PC-3 (cell line): ENCODE measurements around the gene ARHGEF25. TPM values are rescaled to one million over a fixed set of nuclear protein-coding genes. Genes with fewer than 3 reads are reported as not detected.

Experiments used
- ATAC-seq: fragments of 200-7000 bp; cut with Tn5 transposase; 2 replicates; pipeline ENCODE4 v1.9.1; 2020; ENCODE audit warnings: mild to moderate bottlenecking, moderate library complexity
- BruUV-seq: library from RNA; stranded (reverse); fragments of 400-500 nt; replicated peaks from 2 replicates; lab custom pipeline; 2021; lab: Mats Ljungman, UMichigan
- CTCF ChIA-PET: fragments of 300-600 bp; sonication (Branson Sonifier 250); formaldehyde crosslinking; loops from one replicate; lab custom pipeline; 2022; ENCODE audit warnings: antibody characterized with exemption; lab: Charles Lee
- POLR2A ChIA-PET: fragments of 300-600 bp; sonication (Branson Sonifier 250); formaldehyde crosslinking; loops from one replicate; lab custom pipeline; 2022; ENCODE audit warnings: antibody characterized with exemption; ENCODE audit not compliant: unreplicated experiment; lab: Charles Lee
- DNase-seq: peaks from one replicate; pipeline ENCODE4 v3.0.0-alpha.2; 2015
- H2AFZ ChIP-seq: fragments of 300-600 bp; sonication (generic); 2 replicates; pipeline ENCODE4 v1.6.0; 2016; ENCODE audit warnings: antibody characterized with exemption, low read length
- H3F3A ChIP-seq: fragments of 300-600 bp; sonication (generic); one replicate; pipeline ENCODE4 v1.6.0; 2017; ENCODE audit warnings: antibody characterized with exemption, low read length, control low read depth, mild to moderate bottlenecking; ENCODE audit not compliant: unreplicated experiment
- H3K27ac ChIP-seq: fragments of 300-600 bp; sonication (generic); 2 replicates; pipeline ENCODE4 v1.5.1; 2016; ENCODE audit warnings: mild to moderate bottlenecking, low read length
- H3K27me3 ChIP-seq: fragments of 300-600 bp; sonication (generic); 2 replicates; pipeline ENCODE4 v1.6.1; 2016; ENCODE audit warnings: low read length, mixed read lengths
- H3K36me3 ChIP-seq: fragments of 300-600 bp; sonication (generic); 2 replicates; pipeline ENCODE4 v1.6.1; 2016; ENCODE audit warnings: low read depth, mixed run types, low read length, mixed read lengths
- H3K4me1 ChIP-seq: fragments of 300-600 bp; sonication (generic); 2 replicates; pipeline ENCODE4 v1.5.1; 2016; ENCODE audit warnings: low read length; ENCODE audit not compliant: insufficient read depth
- H3K4me2 ChIP-seq: fragments of 300-600 bp; sonication (generic); 2 replicates; pipeline ENCODE4 v1.6.0; 2016; ENCODE audit warnings: low read length
- H3K4me3 ChIP-seq: fragments of 300-600 bp; sonication (generic); 2 replicates; pipeline ENCODE4 v1.5.1; 2016; ENCODE audit warnings: mild to moderate bottlenecking, low read length, mixed read lengths
- H3K79me2 ChIP-seq: fragments of 300-600 bp; sonication (generic); 2 replicates; pipeline ENCODE4 v1.6.1; 2017; ENCODE audit warnings: low read length, mixed read lengths
- H3K9ac ChIP-seq: fragments of 300-600 bp; sonication (generic); 2 replicates; pipeline ENCODE4 v1.6.0; 2016; ENCODE audit warnings: mild to moderate bottlenecking, low read length
- H3K9me2 ChIP-seq: fragments of 300-600 bp; sonication (generic); replicated peaks from 2 replicates; pipeline ENCODE4 v1.6.1; 2016; ENCODE audit warnings: mixed run types, low read length, mixed read lengths
- H3K9me3 ChIP-seq: fragments of 300-600 bp; sonication (generic); 2 replicates; pipeline ENCODE4 v1.6.1; 2016; ENCODE audit warnings: low read length, mixed read lengths
- H4K20me1 ChIP-seq: fragments of 300-600 bp; sonication (generic); 2 replicates; pipeline ENCODE4 v1.6.1; 2016; ENCODE audit warnings: low read length, mixed read lengths
- EZH2 ChIP-seq: fragments of 300-600 bp; sonication (generic); IDR thresholded peaks from one replicate; pipeline ENCODE4 v1.6.1; 2017; ENCODE audit warnings: antibody characterized with exemption, mild to moderate bottlenecking, low read length; ENCODE audit not compliant: unreplicated experiment
- EZH2phosphoT487 ChIP-seq: fragments of 300-600 bp; sonication (generic); IDR thresholded peaks from 2 replicates; pipeline ENCODE4 v1.6.1; 2018; ENCODE audit warnings: mild to moderate bottlenecking, antibody characterized with exemption, low read length, borderline replicate concordance
- intact Hi-C: fragments of 100-400 bp; cut with micrococcal nuclease; formaldehyde crosslinking; loops from 2 replicates; pipeline ENCODE4 v1.9.0; 2023
- total RNA-seq: library from RNA; depleted of rRNA; stranded (reverse); fragments of >200 nt; gene quantifications from 2 replicates; pipeline ENCODE4 v1.2.3, GENCODE V29; 2014
- TF ChIP-seq, protein P1 (sequence below): fragments of 300-600 bp; sonication (generic); conservative IDR thresholded peaks from 2 replicates; pipeline ENCODE4 v1.5.1; 2017; ENCODE audit warnings: antibody characterized with exemption, low read depth, mild to moderate bottlenecking, low read length

The ARHGEF25 gene
- total RNA-seq, 1 experiment from 2014 or later: 10.0 TPM

DNA sequence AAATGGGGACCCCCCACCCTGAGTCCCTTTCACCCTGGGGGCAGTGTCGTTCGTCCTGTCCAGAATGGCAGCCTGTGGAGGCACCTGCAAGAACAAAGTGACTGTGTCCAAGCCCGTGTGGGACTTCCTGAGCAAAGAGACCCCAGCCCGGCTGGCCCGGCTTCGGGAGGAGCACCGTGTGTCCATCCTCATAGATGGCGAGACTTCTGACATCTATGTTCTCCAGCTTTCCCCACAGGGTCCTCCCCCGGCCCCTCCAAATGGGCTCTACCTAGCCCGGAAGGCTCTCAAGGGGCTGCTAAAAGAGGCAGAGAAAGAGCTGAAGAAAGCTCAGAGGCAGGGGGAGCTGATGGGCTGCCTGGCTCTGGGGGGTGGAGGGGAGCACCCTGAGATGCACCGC lies 4.4 kb upstream of the ARHGEF25 start:
- no TSS peak for BruUV-seq
- no peak for TF ChIP-seq EZH2phosphoT487
- TF ChIP-seq EZH2: no peak
- TF ChIP-seq, protein P1, sequence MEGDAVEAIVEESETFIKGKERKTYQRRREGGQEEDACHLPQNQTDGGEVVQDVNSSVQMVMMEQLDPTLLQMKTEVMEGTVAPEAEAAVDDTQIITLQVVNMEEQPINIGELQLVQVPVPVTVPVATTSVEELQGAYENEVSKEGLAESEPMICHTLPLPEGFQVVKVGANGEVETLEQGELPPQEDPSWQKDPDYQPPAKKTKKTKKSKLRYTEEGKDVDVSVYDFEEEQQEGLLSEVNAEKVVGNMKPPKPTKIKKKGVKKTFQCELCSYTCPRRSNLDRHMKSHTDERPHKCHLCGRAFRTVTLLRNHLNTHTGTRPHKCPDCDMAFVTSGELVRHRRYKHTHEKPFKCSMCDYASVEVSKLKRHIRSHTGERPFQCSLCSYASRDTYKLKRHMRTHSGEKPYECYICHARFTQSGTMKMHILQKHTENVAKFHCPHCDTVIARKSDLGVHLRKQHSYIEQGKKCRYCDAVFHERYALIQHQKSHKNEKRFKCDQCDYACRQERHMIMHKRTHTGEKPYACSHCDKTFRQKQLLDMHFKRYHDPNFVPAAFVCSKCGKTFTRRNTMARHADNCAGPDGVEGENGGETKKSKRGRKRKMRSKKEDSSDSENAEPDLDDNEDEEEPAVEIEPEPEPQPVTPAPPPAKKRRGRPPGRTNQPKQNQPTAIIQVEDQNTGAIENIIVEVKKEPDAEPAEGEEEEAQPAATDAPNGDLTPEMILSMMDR: no peak
- peaks cover 5% of the 10 kb centered on the region; the same call in 1 of the 2 replicates for H3K36me3 ChIP-seq
- H3K27ac ChIP-seq: no peak overlapping the region
- no peak overlapping the region for H3K9ac ChIP-seq
- no peak for ATAC-seq
- intact Hi-C loops: no loop called here
- no peaks in the 10 kb centered on the region for H3K79me2 ChIP-seq
- H3K4me3 ChIP-seq: no peak overlapping the region
- no peak overlapping the region for H3K4me2 ChIP-seq
- peaks cover 21% of the 10 kb centered on the region for H3K4me1 ChIP-seq
- ChIA-PET CTCF (no interaction called here), POLR2A (no interaction called here)
- DNase-seq: no peak
- no peak overlapping the region for H2AFZ ChIP-seq
- H3K9me3 ChIP-seq: no peaks in the 10 kb centered on the region
- H4K20me1 ChIP-seq: no peaks in the 10 kb centered on the region
- H3F3A ChIP-seq: no peaks in the 10 kb centered on the region
- H3K27me3 ChIP-seq: no peaks in the 10 kb centered on the region
- no peaks in the 10 kb centered on the region for H3K9me2 ChIP-seq

DNA sequence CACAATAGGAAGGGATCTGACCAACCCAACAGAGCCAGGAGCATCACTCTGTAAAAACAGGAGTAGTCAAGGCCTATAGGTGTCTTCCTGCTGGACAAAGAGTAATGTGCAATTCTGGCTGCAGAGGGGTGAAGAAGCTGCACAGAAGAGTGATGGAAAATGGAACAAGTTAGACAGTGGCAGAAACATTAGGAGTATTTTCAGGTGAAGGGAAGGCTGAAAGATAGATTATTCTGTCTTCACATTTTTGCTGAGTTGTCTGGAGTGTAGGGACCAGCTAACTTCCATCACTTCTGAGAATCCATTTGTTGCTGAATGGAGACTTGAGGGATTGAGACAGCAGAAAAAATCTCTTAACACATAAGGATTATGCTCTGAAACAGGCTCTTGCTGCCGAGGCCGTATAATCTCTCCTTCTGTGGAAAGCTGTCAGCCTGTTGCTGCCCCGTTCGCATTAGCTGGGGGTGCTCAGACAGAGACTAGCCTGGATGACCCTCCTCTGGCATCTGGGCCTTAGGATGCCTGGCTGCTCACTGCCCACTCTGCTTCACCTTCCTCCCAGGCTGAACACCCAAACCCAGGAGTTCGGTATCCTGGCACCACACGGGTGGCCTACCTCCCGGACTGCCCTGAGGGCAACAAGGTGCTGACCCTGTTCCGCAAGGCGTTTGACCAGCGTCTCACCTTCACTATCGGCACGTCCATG lies 3.1 kb upstream of the ARHGEF25 start:
- Histone ChIP-seq H3K9me3 (no peaks in the 10 kb centered on the region), H2AFZ (no peak overlapping the region), H3K4me3 (no peak overlapping the region), H3F3A (no peaks in the 10 kb centered on the region), H3K27me3 (no peaks in the 10 kb centered on the region), H3K4me1 (peaks cover 26% of the 10 kb centered on the region), H3K27ac (no peak overlapping the region), H3K9ac (no peak overlapping the region), H3K79me2 (no peaks in the 10 kb centered on the region), H3K36me3 (no peaks in the 10 kb centered on the region), H4K20me1 (no peaks in the 10 kb centered on the region), H3K4me2 (no peak overlapping the region), H3K9me2 (no peaks in the 10 kb centered on the region)
- DNase-seq (no peak), ATAC-seq (no peak)
- no TSS peak for BruUV-seq
- ChIA-PET POLR2A (no interaction called here), CTCF (no interaction called here)
- intact Hi-C loops: no loop called here
- TF ChIP-seq EZH2 (no peak), EZH2phosphoT487 (no peak)
- TF ChIP-seq, protein P1: no peak

DNA sequence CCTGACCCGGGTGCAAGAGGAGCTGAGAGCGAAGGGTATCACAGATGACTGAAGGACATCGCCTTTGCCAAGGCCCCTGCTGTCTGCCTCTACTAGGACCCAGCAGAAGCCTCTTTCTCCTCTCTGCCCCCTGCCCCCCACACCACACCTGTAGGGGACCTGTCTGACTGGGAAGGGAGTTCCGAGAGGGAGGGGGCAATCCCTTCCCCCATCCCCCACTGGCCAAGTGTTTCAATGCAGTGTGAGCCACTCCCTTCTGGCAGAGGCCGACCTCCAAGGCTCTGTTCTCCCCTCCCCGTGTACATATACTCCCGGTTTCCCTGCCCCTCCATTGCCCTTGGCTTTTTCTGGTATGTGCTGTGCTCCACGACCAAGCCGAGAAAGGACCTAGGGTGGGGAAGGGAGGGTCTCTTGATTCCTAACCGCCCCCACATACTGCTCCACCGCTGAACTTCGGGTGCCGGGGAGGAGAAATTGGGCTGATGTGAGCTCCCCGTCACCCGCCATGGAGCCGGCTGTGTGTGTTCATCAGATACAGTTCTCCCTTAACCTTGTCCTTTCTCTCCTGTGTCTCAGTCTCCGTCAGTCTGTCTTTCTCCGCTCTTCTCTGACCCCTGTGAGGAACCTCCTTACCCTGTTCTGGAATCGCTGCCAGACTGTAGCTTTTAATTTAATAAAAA lies 2.0 kb upstream of the ARHGEF25 start:
- no peaks in the 10 kb centered on the region for H3K36me3 ChIP-seq
- ChIA-PET CTCF (interaction anchor here (0.6 kb wide), 1 partner anchor 117 kb away, joined by 11 read pairs; no protein-coding TSS in a partner anchor), POLR2A (no interaction called here)
- no TSS peak for BruUV-seq
- no peaks in the 10 kb centered on the region for H3K9me3 ChIP-seq
- no peak overlapping the region for H3K27ac ChIP-seq
- no peak for ATAC-seq
- H3K4me2 ChIP-seq: no peak overlapping the region
- no peak overlapping the region for H2AFZ ChIP-seq
- H3K4me1 ChIP-seq: peaks cover 18% of the 10 kb centered on the region; the same call in 1 of the 2 replicates
- H3F3A ChIP-seq: no peaks in the 10 kb centered on the region
- H3K27me3 ChIP-seq: no peaks in the 10 kb centered on the region
- H3K9ac ChIP-seq: no peak overlapping the region
- no peaks in the 10 kb centered on the region for H3K79me2 ChIP-seq
- no peak for DNase-seq
- no peaks in the 10 kb centered on the region for H3K9me2 ChIP-seq
- TF ChIP-seq EZH2 (no peak), EZH2phosphoT487 (no peak)
- H4K20me1 ChIP-seq: no peaks in the 10 kb centered on the region
- no peak overlapping the region for H3K4me3 ChIP-seq
- intact Hi-C loops: no loop called here
